SU-DHL-6 (cell line): ENCODE measurements around the gene ITPR2.

Source experiments
- H2AFZ ChIP-seq: fragments of 200-600 bp; sonication (generic); 2 replicates; pipeline ENCODE4 v1.6.1; 2014; ENCODE audit warnings: low read depth, mild to moderate bottlenecking, moderate library complexity, mixed read lengths, antibody characterized with exemption, low read length; ENCODE audit not compliant: severe bottlenecking
- H3F3A ChIP-seq: fragments of 200-600 bp; shearing (Covaris generic); 2 replicates; pipeline ENCODE4 v1.6.0; 2016; ENCODE audit warnings: antibody characterized with exemption, mild to moderate bottlenecking; ENCODE audit not compliant: insufficient read depth
- H3K27ac ChIP-seq: fragments of 200-600 bp; sonication (generic); 2 replicates; pipeline ENCODE4 v1.5.1; 2016; ENCODE audit warnings: low read depth, mild to moderate bottlenecking, low read length, moderate library complexity, mixed read lengths
- H3K27me3 ChIP-seq: fragments of 200-600 bp; sonication (generic), shearing (Covaris generic); 2 replicates; pipeline ENCODE4 v1.6.0; 2014; ENCODE audit warnings: mild to moderate bottlenecking, low read length
- H3K36me3 ChIP-seq: fragments of 200-600 bp; sonication (generic); 2 replicates; pipeline ENCODE4 v1.6.1; 2014; ENCODE audit warnings: mild to moderate bottlenecking, low read length, mixed read lengths
- H3K4me2 ChIP-seq: fragments of 300-600, 200-600 bp; shearing (Covaris generic), sonication (generic); 2 replicates; pipeline ENCODE4 v1.6.0; 2014; ENCODE audit warnings: low read length, low read depth, mild to moderate bottlenecking; ENCODE audit not compliant: poor library complexity, severe bottlenecking
- H3K4me3 ChIP-seq: fragments of 200-600 bp; sonication (generic); 2 replicates; pipeline ENCODE4 v1.5.1; 2014; ENCODE audit warnings: antibody characterized with exemption, low read length, mild to moderate bottlenecking, mixed read lengths; ENCODE audit not compliant: insufficient read depth, poor library complexity, severe bottlenecking
- H3K79me2 ChIP-seq: fragments of 200-600 bp; sonication (generic); 2 replicates; pipeline ENCODE4 v1.6.1; 2014; ENCODE audit warnings: mild to moderate bottlenecking, low read length, moderate library complexity; ENCODE audit not compliant: insufficient read depth
- H3K9ac ChIP-seq: fragments of 200-600 bp; sonication (generic); 2 replicates; pipeline ENCODE4 v1.7.0; 2014; ENCODE audit warnings: mild to moderate bottlenecking, low read length
- H3K9me2 ChIP-seq: fragments of 200-600 bp; sonication (generic); replicated peaks from 2 replicates; pipeline ENCODE4 v1.6.1; 2014; ENCODE audit warnings: low read length; ENCODE audit not compliant: insufficient read depth
- H3K9me3 ChIP-seq: fragments of 200-600 bp; sonication (generic); 2 replicates; pipeline ENCODE4 v1.6.1; 2014; ENCODE audit warnings: low read length, mixed read lengths; ENCODE audit not compliant: insufficient read depth
- H4K20me1 ChIP-seq: fragments of 200-600 bp; sonication (generic); 2 replicates; pipeline ENCODE4 v1.6.1; 2014; ENCODE audit warnings: low read depth, mild to moderate bottlenecking, antibody characterized with exemption, low read length, moderate library complexity, mixed read lengths
- CTCF ChIP-seq: fragments of 200-600 bp; sonication (generic); IDR thresholded peaks from one replicate; pipeline ENCODE4 v1.5.1; 2017; ENCODE audit warnings: antibody characterized with exemption, mild to moderate bottlenecking, low read length, moderate library complexity; ENCODE audit not compliant: insufficient read depth, poor library complexity, severe bottlenecking
- EZH2phosphoT487 ChIP-seq: fragments of 200-600 bp; sonication (generic), shearing (Covaris generic); conservative IDR thresholded peaks from 2 replicates; pipeline ENCODE4 v1.6.1; 2018; ENCODE audit warnings: mild to moderate bottlenecking, antibody characterized with exemption, low read length, moderate library complexity, mixed read lengths

The ITPR2 gene

GRCh38 chr12:26425587-26426260, 407.3 kb downstream of the ITPR2 start:
- TF ChIP-seq EZH2phosphoT487 = no peak
- TF ChIP-seq CTCF = no peak
- Histone ChIP-seq H3K27me3 (no peaks in the 10 kb centered on the region), H3K9me2 (no peaks in the 10 kb centered on the region), H3K9ac (no peak overlapping the region), H4K20me1 (no peaks in the 10 kb centered on the region; the same call in 1 of the 2 replicates), H3K36me3 (no peaks in the 10 kb centered on the region), H3K79me2 (no peaks in the 10 kb centered on the region), H3F3A (no peaks in the 10 kb centered on the region), H3K9me3 (no peaks in the 10 kb centered on the region), H3K27ac (no peak overlapping the region), H3K4me3 (no peak overlapping the region), H3K4me2 (no peak overlapping the region), H2AFZ (no peak overlapping the region)

GRCh38 chr12:26422839-26423398, 410.1 kb downstream of the ITPR2 start:
- Histone ChIP-seq H3K9ac (no peak overlapping the region), H4K20me1 (no peaks in the 10 kb centered on the region; the same call in 1 of the 2 replicates), H3K27ac (no peak overlapping the region), H2AFZ (no peak overlapping the region), H3K36me3 (no peaks in the 10 kb centered on the region), H3K79me2 (no peaks in the 10 kb centered on the region), H3K4me2 (no peak overlapping the region), H3F3A (no peaks in the 10 kb centered on the region), H3K9me3 (peaks cover 5% of the 10 kb centered on the region; the same call in 1 of the 2 replicates), H3K4me3 (no peak overlapping the region), H3K27me3 (no peaks in the 10 kb centered on the region), H3K9me2 (no peaks in the 10 kb centered on the region)
- TF ChIP-seq CTCF (no peak), EZH2phosphoT487 (no peak)

GRCh38 chr12:26416550-26416949, 416.4 kb downstream of the ITPR2 start:
- peaks cover 6% of the 10 kb centered on the region; the same call in 1 of the 2 replicates for H3K9me3 ChIP-seq
- H2AFZ ChIP-seq = no peak overlapping the region
- H3K4me3 ChIP-seq = no peak overlapping the region
- no peaks in the 10 kb centered on the region for H3K9me2 ChIP-seq
- no peak overlapping the region for H3K4me2 ChIP-seq
- H4K20me1 ChIP-seq = no peaks in the 10 kb centered on the region
- no peaks in the 10 kb centered on the region for H3K27me3 ChIP-seq
- no peak overlapping the region for H3K27ac ChIP-seq
- no peaks in the 10 kb centered on the region for H3F3A ChIP-seq
- no peaks in the 10 kb centered on the region for H3K79me2 ChIP-seq
- no peaks in the 10 kb centered on the region for H3K36me3 ChIP-seq
- H3K9ac ChIP-seq = no peak overlapping the region
- TF ChIP-seq CTCF (no peak), EZH2phosphoT487 (no peak)
